GM12872 (cell line): Measurements from ENCODE around the gene COQ8A.

Experiments
- TF ChIP-seq, protein P1 (sequence below): IDR thresholded peaks from 3 replicates; pipeline ENCODE4 v1.5.1; 2011; ENCODE audit warnings: low read depth, mild to moderate bottlenecking, low read length, moderate library complexity; ENCODE audit not compliant: insufficient read depth

Gene COQ8A

DNA sequence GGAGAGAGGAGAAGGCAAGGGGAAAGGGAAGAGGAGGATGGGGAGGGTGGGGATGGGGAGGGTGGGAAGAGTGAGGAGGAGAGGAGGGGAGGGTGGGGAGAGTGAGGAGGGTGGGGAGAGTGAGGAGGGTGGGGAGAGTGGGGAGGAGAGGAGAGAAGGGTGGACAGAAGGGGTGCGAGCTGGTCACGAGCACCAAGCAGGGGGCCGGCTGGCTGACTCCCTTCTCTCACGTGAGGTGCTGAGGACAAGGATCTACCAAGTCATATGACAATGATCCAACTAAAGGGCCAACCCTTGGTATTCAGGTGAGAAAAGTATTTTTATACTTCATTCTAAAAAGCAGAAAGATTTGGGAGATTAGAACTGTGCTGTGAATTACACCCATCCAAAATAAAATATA lies 51.8 kb downstream of the COQ8A start:
- TF ChIP-seq, protein P1, sequence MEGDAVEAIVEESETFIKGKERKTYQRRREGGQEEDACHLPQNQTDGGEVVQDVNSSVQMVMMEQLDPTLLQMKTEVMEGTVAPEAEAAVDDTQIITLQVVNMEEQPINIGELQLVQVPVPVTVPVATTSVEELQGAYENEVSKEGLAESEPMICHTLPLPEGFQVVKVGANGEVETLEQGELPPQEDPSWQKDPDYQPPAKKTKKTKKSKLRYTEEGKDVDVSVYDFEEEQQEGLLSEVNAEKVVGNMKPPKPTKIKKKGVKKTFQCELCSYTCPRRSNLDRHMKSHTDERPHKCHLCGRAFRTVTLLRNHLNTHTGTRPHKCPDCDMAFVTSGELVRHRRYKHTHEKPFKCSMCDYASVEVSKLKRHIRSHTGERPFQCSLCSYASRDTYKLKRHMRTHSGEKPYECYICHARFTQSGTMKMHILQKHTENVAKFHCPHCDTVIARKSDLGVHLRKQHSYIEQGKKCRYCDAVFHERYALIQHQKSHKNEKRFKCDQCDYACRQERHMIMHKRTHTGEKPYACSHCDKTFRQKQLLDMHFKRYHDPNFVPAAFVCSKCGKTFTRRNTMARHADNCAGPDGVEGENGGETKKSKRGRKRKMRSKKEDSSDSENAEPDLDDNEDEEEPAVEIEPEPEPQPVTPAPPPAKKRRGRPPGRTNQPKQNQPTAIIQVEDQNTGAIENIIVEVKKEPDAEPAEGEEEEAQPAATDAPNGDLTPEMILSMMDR = no peak

DNA sequence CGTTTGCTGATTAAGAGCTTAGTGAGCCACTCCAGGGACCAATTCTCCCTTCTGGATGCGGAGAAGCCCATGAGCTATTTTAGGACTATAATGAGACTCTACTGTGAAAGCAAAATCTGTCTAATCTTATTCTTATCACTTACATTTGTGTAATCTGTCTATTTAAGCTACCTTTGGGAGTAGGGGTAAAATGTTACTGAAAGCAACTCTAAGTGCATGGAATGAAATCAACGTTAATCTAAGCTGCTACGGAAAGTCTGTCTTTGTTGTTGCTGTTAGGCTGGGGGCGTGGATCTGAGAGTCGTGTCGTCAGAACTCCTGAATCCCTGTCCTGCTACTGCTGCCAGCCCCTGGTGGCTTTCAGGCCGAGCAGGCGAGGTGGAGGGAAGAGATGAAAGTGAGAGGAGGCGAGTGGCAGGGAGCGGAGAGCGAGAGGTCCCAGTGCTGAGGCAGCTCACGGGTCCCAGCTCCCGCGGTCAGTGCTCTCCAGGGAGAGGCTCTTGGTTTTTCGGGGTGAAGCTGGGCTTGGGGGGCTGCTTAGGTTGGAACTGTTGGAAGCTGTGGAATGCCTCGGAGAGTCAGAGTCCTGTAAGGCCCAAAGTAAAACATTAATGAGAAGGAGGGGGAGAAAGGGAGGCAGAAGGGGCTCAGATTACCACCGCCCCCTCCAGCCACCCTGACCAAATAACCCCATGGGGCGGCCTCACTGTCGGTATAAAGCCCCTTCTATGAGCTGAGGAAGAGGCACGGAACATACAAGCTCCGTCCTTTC lies 53.9 kb downstream of the COQ8A start:
- TF ChIP-seq, protein P1 = no peak

DNA sequence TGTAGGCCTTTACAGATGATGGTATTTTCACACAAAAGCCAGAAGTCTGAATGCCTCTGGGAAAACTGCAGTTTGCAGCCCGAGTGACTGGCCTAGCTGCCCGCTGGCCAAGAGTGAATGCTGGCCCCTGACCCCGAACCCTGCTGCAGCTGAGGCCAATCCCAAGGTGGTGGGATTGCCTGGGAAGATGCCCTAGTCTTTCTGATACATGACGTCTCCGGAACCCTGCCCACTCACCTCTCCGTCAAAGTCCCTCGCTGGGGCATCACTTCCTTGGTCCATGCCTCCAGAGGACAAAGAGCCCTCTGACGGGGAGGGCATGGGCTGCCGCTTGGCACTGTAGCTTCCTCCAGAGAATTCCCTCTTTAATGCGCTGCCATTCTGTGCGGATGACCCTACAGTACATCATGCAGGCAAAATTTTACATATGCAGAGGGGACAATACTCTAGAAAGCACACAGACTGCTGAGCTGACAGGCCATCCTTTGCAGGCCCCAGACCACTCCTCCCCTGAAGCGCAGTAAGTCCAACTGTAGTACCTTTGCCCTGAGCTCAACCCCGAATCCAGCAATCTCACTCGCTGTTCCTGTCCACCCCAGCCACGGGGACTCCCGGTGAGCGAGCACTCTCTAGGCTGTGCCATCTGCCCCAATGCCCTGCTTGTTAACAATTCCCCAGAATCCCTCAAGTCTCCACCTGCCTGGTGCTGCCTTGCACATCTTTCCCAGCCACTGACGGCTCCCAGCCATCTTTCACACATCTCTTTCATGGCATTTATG lies 54.7 kb downstream of the COQ8A start:
- TF ChIP-seq, protein P1 = no peak

DNA sequence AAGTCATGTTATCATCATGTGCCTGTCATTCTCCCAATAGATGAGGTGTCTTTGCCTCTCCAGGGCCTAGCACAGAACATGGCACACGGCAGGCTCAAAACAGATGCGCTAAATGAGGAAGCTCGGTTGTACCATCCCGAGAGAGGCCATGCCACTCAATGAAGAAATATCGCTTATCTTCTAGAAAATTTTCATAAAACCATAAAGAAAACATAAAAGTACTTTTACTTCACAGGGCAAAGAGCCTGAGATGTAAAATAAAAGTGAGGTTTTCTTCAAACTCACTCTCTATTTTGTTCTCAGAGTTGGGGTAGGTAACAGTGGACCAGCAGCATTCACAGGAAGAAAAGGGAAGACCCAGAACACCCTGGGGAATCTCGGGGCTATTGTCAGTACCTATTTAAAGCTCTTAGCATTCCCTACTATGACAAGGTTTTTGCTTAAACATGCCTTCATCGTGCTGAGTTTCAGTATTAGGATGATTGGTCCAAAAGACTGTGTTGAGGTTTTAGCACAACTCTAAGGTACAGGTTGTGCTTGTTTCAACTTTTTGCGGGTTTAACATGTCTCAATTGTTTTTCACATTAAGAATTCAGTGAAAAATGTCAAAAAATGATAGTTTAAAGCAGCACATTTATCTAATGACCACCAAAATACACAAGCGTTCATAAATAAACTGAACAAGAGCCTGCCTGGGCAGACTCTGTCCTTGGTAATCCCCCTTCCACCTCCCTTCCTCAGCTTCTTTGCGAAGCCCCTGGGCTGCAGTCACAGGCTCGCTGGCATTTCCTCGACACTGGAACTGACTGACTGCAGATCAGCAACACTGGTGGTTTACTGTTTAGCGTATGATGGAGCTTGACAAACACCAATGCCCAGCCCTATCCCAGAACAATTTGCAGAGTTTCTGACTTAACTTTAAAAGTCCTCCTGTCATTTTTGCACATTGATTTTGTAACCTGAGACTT lies 55.6 kb downstream of the COQ8A start:
- TF ChIP-seq, protein P1 = no peak

DNA sequence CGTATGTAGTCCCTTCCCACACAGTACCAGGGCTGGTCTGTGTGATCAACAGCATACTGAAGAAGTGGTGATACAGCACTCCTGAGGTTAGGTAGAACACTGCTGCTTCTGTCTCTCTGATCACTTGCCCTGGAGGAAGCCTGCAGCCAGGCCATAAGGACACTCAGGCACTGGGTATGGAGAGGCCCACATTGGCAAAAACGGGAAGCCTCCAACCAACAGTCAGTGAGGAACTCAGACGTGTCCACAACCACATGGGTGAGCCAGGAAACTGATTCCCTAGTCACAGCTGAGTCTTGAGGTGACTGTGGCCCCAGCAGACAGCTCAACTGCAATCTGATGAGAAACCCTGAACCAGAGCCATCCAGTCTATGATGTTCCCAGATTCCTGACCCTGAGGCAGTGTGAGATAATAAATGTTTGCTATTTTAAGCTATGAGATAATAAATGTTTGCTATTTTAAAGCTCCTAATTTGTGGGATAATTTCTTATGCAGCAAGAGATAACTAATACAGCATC lies 62.5 kb downstream of the COQ8A start:
- TF ChIP-seq, protein P1 = no peak

DNA sequence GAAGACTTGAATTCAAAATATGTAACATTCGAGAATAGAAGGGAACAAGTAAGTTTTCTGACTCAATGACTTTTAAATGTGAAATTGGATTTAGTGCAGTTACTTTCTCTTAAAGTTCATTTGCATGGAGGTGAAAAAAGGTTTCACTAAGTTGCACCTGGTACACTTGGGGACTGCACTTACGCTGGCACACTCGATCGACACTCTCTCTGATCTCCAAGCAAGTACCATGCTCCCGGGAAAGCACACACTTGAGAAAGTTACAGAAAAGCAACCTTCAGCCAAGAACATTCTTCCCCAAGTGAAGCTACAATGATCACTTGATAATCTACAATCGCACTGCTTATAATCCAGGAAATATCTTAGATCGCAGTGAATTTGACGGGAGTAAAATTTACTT lies 63.1 kb downstream of the COQ8A start:
- TF ChIP-seq, protein P1 = no peak
